OCI-LY7 (cell line): ENCODE measurements around the gene TJP1. TPM values are rescaled to one million over a fixed set of nuclear protein-coding genes. Genes with fewer than 3 reads are reported as not detected.
"Not testable (repeated sequence)": the region's sequence is repeated elsewhere in the genome, so short reads cannot be mapped to it uniquely, and the experiment has no call there.

Experiments
- BruUV-seq: library from RNA; stranded (reverse); fragments of 400-500 nt; replicated peaks from 2 replicates; lab custom pipeline; 2021; lab: Mats Ljungman, UMichigan
- CTCF ChIA-PET: fragments of 300-600 bp; sonication (Branson Sonifier 250); formaldehyde crosslinking; loops from one replicate; lab custom pipeline; 2022; ENCODE audit warnings: antibody characterized with exemption; ENCODE audit not compliant: unreplicated experiment; lab: Charles Lee
- POLR2A ChIA-PET: fragments of 300-600 bp; sonication (Branson Sonifier 250); formaldehyde crosslinking; loops from one replicate; lab custom pipeline; 2022; ENCODE audit warnings: antibody characterized with exemption; lab: Charles Lee
- DNase-seq: peaks from one replicate; pipeline ENCODE4 v3.0.0-alpha.2; 2015; ENCODE audit warnings: low spot score
- H2AFZ ChIP-seq: fragments of 200-600 bp; sonication (generic), shearing (Covaris generic); 2 replicates; pipeline ENCODE4 v1.6.1; 2014; ENCODE audit warnings: mild to moderate bottlenecking, antibody characterized with exemption, low read length, moderate library complexity
- H3K27ac ChIP-seq: fragments of 200-600 bp; sonication (generic); 2 replicates; pipeline ENCODE4 v1.5.1; 2014; ENCODE audit warnings: mixed run types, low read depth, mild to moderate bottlenecking, moderate library complexity, low read length, inconsistent platforms; ENCODE audit not compliant: poor library complexity, severe bottlenecking
- H3K36me3 ChIP-seq: fragments of 200-600 bp; sonication (generic); 2 replicates; pipeline ENCODE4 v1.6.1; 2014; ENCODE audit warnings: mild to moderate bottlenecking, antibody characterized with exemption, low read length, moderate library complexity, mixed read lengths; ENCODE audit not compliant: insufficient read depth
- H3K4me1 ChIP-seq: fragments of 200-600 bp; sonication (generic); 2 replicates; pipeline ENCODE4 v1.5.1; 2014; ENCODE audit warnings: mild to moderate bottlenecking, low read length; ENCODE audit not compliant: insufficient read depth, poor library complexity, severe bottlenecking
- H3K4me2 ChIP-seq: fragments of 200-600 bp; sonication (generic); 2 replicates; pipeline ENCODE4 v1.6.1; 2014; ENCODE audit warnings: mild to moderate bottlenecking, low read length
- H3K4me3 ChIP-seq: fragments of 200-600 bp; sonication (generic); 2 replicates; pipeline ENCODE4 v1.5.1; 2014; ENCODE audit warnings: mild to moderate bottlenecking, low read depth, low read length; ENCODE audit not compliant: poor library complexity, severe bottlenecking
- H3K79me2 ChIP-seq: fragments of 200-600 bp; sonication (generic); 2 replicates; pipeline ENCODE4 v1.6.1; 2016; ENCODE audit warnings: low read depth, mild to moderate bottlenecking, low read length, moderate library complexity, mixed read lengths; ENCODE audit not compliant: insufficient read depth
- H3K9me2 ChIP-seq: fragments of 200-600 bp; sonication (generic); 2 replicates; pipeline ENCODE4 v1.6.1; 2016; ENCODE audit warnings: mild to moderate bottlenecking, low read length, mixed read lengths; ENCODE audit not compliant: insufficient read depth
- H3K9me3 ChIP-seq: fragments of 200-600 bp; sonication (generic); 2 replicates; pipeline ENCODE4 v1.6.1; 2014; ENCODE audit warnings: mild to moderate bottlenecking, mixed run types, low read length, mixed read lengths
- H4K20me1 ChIP-seq: fragments of 200-600 bp; sonication (generic); 2 replicates; pipeline ENCODE4 v1.6.1; 2014; ENCODE audit warnings: mild to moderate bottlenecking, antibody characterized with exemption, low read length, moderate library complexity, mixed read lengths; ENCODE audit not compliant: insufficient read depth
- EZH2phosphoT487 ChIP-seq: fragments of 200-600 bp; sonication (generic); IDR thresholded peaks from 2 replicates; pipeline ENCODE4 v1.6.1; 2018; ENCODE audit warnings: low read depth, borderline replicate concordance, mild to moderate bottlenecking, mixed run types, antibody characterized with exemption, low read length, moderate library complexity, mixed read lengths
- intact Hi-C: fragments of 100-400 bp; cut with micrococcal nuclease; formaldehyde crosslinking; loops from one replicate; pipeline ENCODE4 v1.10.0; 2022; ENCODE audit not compliant: unreplicated experiment
- total RNA-seq, 2 experiments: library from RNA; depleted of rRNA in 1 of 2; stranded (reverse); fragments of >200 nt in 1 of 2; shearing (Covaris generic) in 1 of 2; gene quantifications; 2 replicates each; pipeline ENCODE4 v1.2.3, GENCODE V29; 2014 to 2022
- TF ChIP-seq, protein P1 (sequence below): fragments of 200-600 bp; sonication (generic); conservative IDR thresholded peaks from 2 replicates; pipeline ENCODE4 v1.5.1; 2014; ENCODE audit warnings: mild to moderate bottlenecking, antibody characterized with exemption, low read length, moderate library complexity, mixed read lengths

TJP1 gene
- total RNA-seq, 2 experiments from 2014 or later = 0.19 to 0.32 TPM

DNA sequence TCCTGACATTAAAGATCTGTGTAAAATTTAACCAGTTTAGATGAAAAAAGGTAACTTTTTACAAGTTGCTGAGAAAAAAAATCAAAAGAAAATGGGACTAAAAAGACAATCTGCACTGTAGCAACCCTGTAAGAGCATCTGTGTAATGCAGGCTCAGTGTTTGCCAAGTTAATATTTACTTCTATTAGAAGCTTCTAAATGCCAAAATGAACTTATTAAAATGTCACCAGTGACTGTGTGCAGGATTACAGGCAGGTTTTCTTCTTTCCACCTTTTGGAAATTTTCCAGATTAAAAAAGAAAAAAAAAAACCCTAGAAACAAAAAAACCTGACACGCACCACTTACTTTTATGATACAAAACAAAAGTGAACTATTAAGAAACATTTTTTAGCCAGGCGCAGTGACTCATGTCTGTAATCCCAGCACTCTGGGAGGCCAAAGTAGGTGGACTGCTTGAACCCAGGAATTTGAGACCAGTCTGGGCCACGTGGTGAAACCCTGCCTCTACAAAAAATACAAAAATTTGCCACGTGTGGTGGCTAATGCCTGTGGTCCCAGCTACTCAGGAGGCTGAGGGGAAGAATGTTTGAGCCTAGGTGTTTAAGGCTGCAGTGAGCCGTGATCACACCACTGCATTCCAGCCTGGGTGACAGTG is 87.2 kb downstream of the TJP1 start:
- Histone ChIP-seq H3K27ac (no peak overlapping the region), H3K9me2 (no peaks in the 10 kb centered on the region), H4K20me1 (no peaks in the 10 kb centered on the region), H3K79me2 (no peaks in the 10 kb centered on the region), H3K4me2 (no peak overlapping the region), H3K36me3 (no peaks in the 10 kb centered on the region), H3K4me1 (no peaks in the 10 kb centered on the region), H3K9me3 (no peaks in the 10 kb centered on the region), H3K4me3 (no peak overlapping the region), H2AFZ (peak overlapping the region; percentile 14; the same call in 1 of the 2 replicates)
- ChIA-PET CTCF (no interaction called here), POLR2A (interaction anchor here (0.7 kb wide), 1 partner anchor 8 kb away, joined by 3 read pairs; no protein-coding TSS in a partner anchor)
- no peak for TF ChIP-seq EZH2phosphoT487
- TF ChIP-seq, protein P1, sequence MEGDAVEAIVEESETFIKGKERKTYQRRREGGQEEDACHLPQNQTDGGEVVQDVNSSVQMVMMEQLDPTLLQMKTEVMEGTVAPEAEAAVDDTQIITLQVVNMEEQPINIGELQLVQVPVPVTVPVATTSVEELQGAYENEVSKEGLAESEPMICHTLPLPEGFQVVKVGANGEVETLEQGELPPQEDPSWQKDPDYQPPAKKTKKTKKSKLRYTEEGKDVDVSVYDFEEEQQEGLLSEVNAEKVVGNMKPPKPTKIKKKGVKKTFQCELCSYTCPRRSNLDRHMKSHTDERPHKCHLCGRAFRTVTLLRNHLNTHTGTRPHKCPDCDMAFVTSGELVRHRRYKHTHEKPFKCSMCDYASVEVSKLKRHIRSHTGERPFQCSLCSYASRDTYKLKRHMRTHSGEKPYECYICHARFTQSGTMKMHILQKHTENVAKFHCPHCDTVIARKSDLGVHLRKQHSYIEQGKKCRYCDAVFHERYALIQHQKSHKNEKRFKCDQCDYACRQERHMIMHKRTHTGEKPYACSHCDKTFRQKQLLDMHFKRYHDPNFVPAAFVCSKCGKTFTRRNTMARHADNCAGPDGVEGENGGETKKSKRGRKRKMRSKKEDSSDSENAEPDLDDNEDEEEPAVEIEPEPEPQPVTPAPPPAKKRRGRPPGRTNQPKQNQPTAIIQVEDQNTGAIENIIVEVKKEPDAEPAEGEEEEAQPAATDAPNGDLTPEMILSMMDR = no peak
- BruUV-seq = no TSS peak
- DNase-seq = no peak
- intact Hi-C loops = no loop called here

DNA sequence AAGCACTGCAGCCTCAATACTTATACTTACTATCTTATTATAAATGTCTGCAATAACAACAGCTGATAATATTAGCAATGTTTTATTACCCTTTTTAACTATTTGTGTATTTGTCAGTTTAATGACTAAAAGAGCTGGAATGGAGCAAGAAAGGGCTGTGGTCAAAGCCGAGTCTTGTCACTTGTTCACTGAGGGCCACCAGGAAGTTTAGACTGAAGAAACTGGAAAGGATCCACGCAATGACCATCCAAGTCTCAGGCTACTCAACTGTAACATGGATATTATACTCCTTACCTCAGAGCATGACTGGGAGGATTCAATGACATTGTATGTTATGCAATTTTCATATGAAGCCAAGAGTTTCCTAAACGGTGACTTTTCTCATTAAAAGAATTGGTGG is 90.4 kb downstream of the TJP1 start:
- no peaks in the 10 kb centered on the region for H3K79me2 ChIP-seq
- intact Hi-C loops = no loop called here
- H2AFZ ChIP-seq = no peak overlapping the region
- no TSS peak for BruUV-seq
- no peak overlapping the region for H3K27ac ChIP-seq
- TF ChIP-seq, protein P1 = no peak
- TF ChIP-seq EZH2phosphoT487 = no peak
- no peak overlapping the region for H3K4me2 ChIP-seq
- H3K36me3 ChIP-seq = no peaks in the 10 kb centered on the region
- H4K20me1 ChIP-seq = no peaks in the 10 kb centered on the region
- CTCF ChIA-PET = no interaction called here
- H3K4me1 ChIP-seq = no peaks in the 10 kb centered on the region
- no peak for DNase-seq
- no peaks in the 10 kb centered on the region for H3K9me2 ChIP-seq
- no peaks in the 10 kb centered on the region for H3K9me3 ChIP-seq
- H3K4me3 ChIP-seq = no peak overlapping the region
- POLR2A ChIA-PET = interaction anchor here (0.7 kb wide), 1 partner anchor 165 kb away, joined by 3 read pairs; no protein-coding TSS in a partner anchor

DNA sequence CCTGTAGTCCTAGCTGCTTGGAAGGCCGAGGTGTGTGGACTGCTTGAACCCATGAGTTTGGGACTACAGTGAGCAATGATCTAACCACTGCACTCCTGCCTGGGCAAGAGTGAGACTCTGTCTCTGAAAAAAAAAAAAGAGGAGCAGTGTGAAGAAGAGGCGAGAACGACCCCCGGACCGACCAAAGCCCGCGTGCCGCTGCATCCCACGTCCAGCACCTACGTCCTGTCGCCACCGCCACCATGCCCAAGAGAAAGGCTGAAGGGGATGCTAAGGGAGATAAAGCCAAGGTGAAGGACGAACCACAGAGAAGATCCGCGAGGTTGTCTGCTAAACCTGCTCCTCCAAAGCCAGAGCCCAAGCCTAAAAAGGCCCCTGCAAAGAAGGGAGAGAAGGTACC is 91.8 kb downstream of the TJP1 start:
- H3K4me1 ChIP-seq, POLR2A ChIA-PET, BruUV-seq, H4K20me1 ChIP-seq, H3K79me2 ChIP-seq, H3K4me3 ChIP-seq, H3K4me2 ChIP-seq, intact Hi-C loops, H3K27ac ChIP-seq, DNase-seq, H2AFZ ChIP-seq, H3K9me3 ChIP-seq, CTCF ChIA-PET, H3K9me2 ChIP-seq, H3K36me3 ChIP-seq: not testable (repeated sequence)
